GM23338 (cell line): ENCODE data around the gene PLA2G4B. TPM values are rescaled to one million over a fixed set of nuclear protein-coding genes. Genes with fewer than 3 reads are reported as not detected.

Experiments
- ATAC-seq: fragments of 200-7000 bp; cut with Tn5 transposase; 3 replicates; pipeline ENCODE4 v1.9.1; 2020
- DNase-seq: peaks from one replicate; pipeline ENCODE4 v3.0.0-alpha.2; 2015; ENCODE audit warnings: low spot score
- H2AFZ ChIP-seq: fragments of 200-600 bp; sonication (generic); 2 replicates; pipeline ENCODE4 v1.8.0; 2016; ENCODE audit warnings: antibody characterized with exemption, mild to moderate bottlenecking, moderate library complexity
- H3F3A ChIP-seq: fragments of 200-600 bp; sonication (generic); replicated peaks from 2 replicates; pipeline ENCODE4 v1.8.0; 2017; ENCODE audit warnings: antibody characterized with exemption, mixed run types, low read depth
- H3K27ac ChIP-seq: fragments of 200-600 bp; sonication (generic); 2 replicates; pipeline ENCODE4 v1.6.1; 2016; ENCODE audit warnings: low read depth
- H3K27me3 ChIP-seq: fragments of 200-600 bp; sonication (generic); 2 replicates; pipeline ENCODE4 v1.8.0; 2016; ENCODE audit warnings: mild to moderate bottlenecking, mixed run types, moderate library complexity; ENCODE audit not compliant: insufficient read depth
- H3K36me3 ChIP-seq: fragments of 200-600 bp; sonication (generic); 2 replicates; pipeline ENCODE4 v1.8.0; 2016; ENCODE audit warnings: mild to moderate bottlenecking; ENCODE audit not compliant: insufficient read depth
- H3K4me1 ChIP-seq: fragments of 200-600 bp; sonication (generic); 2 replicates; pipeline ENCODE4 v1.8.0; 2016; ENCODE audit warnings: mild to moderate bottlenecking, moderate library complexity; ENCODE audit not compliant: insufficient read depth
- H3K4me2 ChIP-seq: fragments of 200-600 bp; sonication (generic); 2 replicates; pipeline ENCODE4 v1.7.1; 2017; ENCODE audit warnings: mixed run types
- H3K4me3 ChIP-seq: fragments of 200-600 bp; sonication (generic); 2 replicates; pipeline ENCODE4 v1.6.1; 2016; ENCODE audit warnings: mixed run types
- H3K79me2 ChIP-seq: fragments of 200-600 bp; sonication (generic); replicated peaks from 2 replicates; pipeline ENCODE4 v1.8.0; 2017; ENCODE audit warnings: mild to moderate bottlenecking; ENCODE audit not compliant: insufficient read depth
- H3K9me2 ChIP-seq: fragments of 200-600 bp; sonication (generic); 2 replicates; pipeline ENCODE4 v1.8.0; 2017; ENCODE audit not compliant: insufficient read depth
- H4K20me1 ChIP-seq: fragments of 200-600 bp; sonication (generic); replicated peaks from 2 replicates; pipeline ENCODE4 v1.8.0; 2017; ENCODE audit warnings: mild to moderate bottlenecking; ENCODE audit not compliant: insufficient read depth
- H3K27ac Mint-ChIP-seq: 2 replicates; pipeline ENCODE4 v1.8.0; 2020; ENCODE audit warnings: inconsistent platforms, mild to moderate bottlenecking, moderate library complexity, mixed read lengths
- H3K27me3 Mint-ChIP-seq: 3 replicates; pipeline ENCODE4 v1.8.0; 2022; ENCODE audit warnings: low read depth, mild to moderate bottlenecking, moderate library complexity, mixed read lengths, inconsistent platforms; ENCODE audit not compliant: insufficient read depth, poor library complexity
- H3K36me3 Mint-ChIP-seq: 3 replicates; pipeline ENCODE4 v1.8.0; 2021; ENCODE audit warnings: low read depth, mild to moderate bottlenecking, inconsistent platforms, moderate library complexity, mixed read lengths
- H3K4me1 Mint-ChIP-seq: 3 replicates; pipeline ENCODE4 v1.8.0; 2020; ENCODE audit warnings: mild to moderate bottlenecking, inconsistent platforms, mixed read lengths
- H3K4me3 Mint-ChIP-seq: 3 replicates; pipeline ENCODE4 v1.8.0; 2021; ENCODE audit warnings: moderate library complexity, mild to moderate bottlenecking, inconsistent platforms, mixed read lengths
- H3K9me3 Mint-ChIP-seq: 3 replicates; pipeline ENCODE4 v1.8.0; 2020; ENCODE audit warnings: moderate library complexity, mild to moderate bottlenecking, inconsistent platforms, mixed read lengths
- CTCF ChIP-seq, 2 experiments: fragments of 200-600 bp in 1 of 2; sonication (generic) in 1 of 2; conservative IDR thresholded peaks; 2 replicates each; pipeline versions ENCODE4 v1.5.1 to v1.6.1; 2016 to 2017; ENCODE audit warnings: antibody characterized with exemption in 2 of 2, low read depth in 2 of 2, mild to moderate bottlenecking in 2 of 2, moderate library complexity in 1 of 2
- ETS1 ChIP-seq: IDR thresholded peaks from 2 replicates; pipeline ENCODE4 v1.6.1; 2016; ENCODE audit warnings: antibody characterized with exemption
- EZH2 ChIP-seq: fragments of 200-600 bp; sonication (generic); IDR thresholded peaks from one replicate; pipeline ENCODE4 v1.8.0; 2017; ENCODE audit warnings: antibody characterized with exemption, mild to moderate bottlenecking, low read depth; ENCODE audit not compliant: unreplicated experiment
- EZH2phosphoT487 ChIP-seq: fragments of 200-600 bp; sonication (generic); IDR thresholded peaks from one replicate; pipeline ENCODE4 v1.8.1; 2018; ENCODE audit warnings: antibody characterized with exemption; ENCODE audit not compliant: unreplicated experiment
- NANOG ChIP-seq: IDR thresholded peaks from 2 replicates; pipeline ENCODE4 v1.6.1; 2016; ENCODE audit warnings: antibody characterized with exemption, borderline replicate concordance
- POLR2AphosphoS5 ChIP-seq: IDR thresholded peaks from 2 replicates; pipeline ENCODE4 v1.6.1; 2016; ENCODE audit warnings: antibody characterized with exemption, low read depth
- STAT1 ChIP-seq: IDR thresholded peaks from one replicate; pipeline ENCODE4 v1.6.1; 2016; ENCODE audit warnings: antibody characterized with exemption; ENCODE audit not compliant: unreplicated experiment
- polyA plus RNA-seq: library from polyadenylated mRNA; unstranded; fragments of >200 nt; fragmentation: Nextera tagmentation; extraction: Ambion mirVana; gene quantifications from 2 replicates; pipeline ENCODE4 v1.2.1, GENCODE V29; 2016
- total RNA-seq: library from RNA; depleted of rRNA; stranded (reverse); fragments of >200 nt; shearing (Covaris generic); gene quantifications from 2 replicates; pipeline ENCODE4 v1.2.3, GENCODE V29; 2014

PLA2G4B gene
- total and polyA plus RNA-seq, 2 experiments from 2014 or later = 4.4 to 9.6 TPM

GRCh38 chr15:41895491-41895890 is 56.8 kb downstream of the PLA2G4B start:
- H3K4me1 ChIP-seq = no peaks in the 10 kb centered on the region
- H3K27me3 Mint-ChIP-seq = peaks cover 12% of the 10 kb centered on the region
- H2AFZ ChIP-seq = no peak overlapping the region
- ATAC-seq = no peak
- no peak for TF ChIP-seq STAT1
- no peak for TF ChIP-seq EZH2phosphoT487
- TF ChIP-seq CTCF (conservative IDR thresholded peaks at IDR 0.05; ENCODE audit: low read depth in 2 of 2) = no peak
- no peaks in the 10 kb centered on the region for H3K9me2 ChIP-seq
- no peak overlapping the region for H3K4me3 ChIP-seq
- H3K4me2 ChIP-seq = no peak overlapping the region
- H3K4me1 Mint-ChIP-seq = no peaks in the 10 kb centered on the region; the same call in 1 of the 3 replicates
- no peaks in the 10 kb centered on the region for H3F3A ChIP-seq
- no peak for DNase-seq
- peaks cover 12% of the 10 kb centered on the region; the same call in 2 of the 3 replicates for H3K36me3 Mint-ChIP-seq
- no peak overlapping the region for H3K27ac Mint-ChIP-seq
- H3K4me3 Mint-ChIP-seq = no peak overlapping the region
- H3K27ac ChIP-seq = no peak overlapping the region
- H3K27me3 ChIP-seq = no peaks in the 10 kb centered on the region
- no peaks in the 10 kb centered on the region for H3K79me2 ChIP-seq
- H3K9me3 Mint-ChIP-seq = no peaks in the 10 kb centered on the region
- H3K36me3 ChIP-seq = peaks cover 3% of the 10 kb centered on the region; the same call in 1 of the 2 replicates
- H4K20me1 ChIP-seq = no peaks in the 10 kb centered on the region; the same call in 1 of the 2 replicates

GRCh38 chr15:41895957-41896356 is 57.3 kb downstream of the PLA2G4B start:
- Histone ChIP-seq H3K36me3 (peaks cover 3% of the 10 kb centered on the region; the same call in 1 of the 2 replicates), H4K20me1 (no peaks in the 10 kb centered on the region; the same call in 1 of the 2 replicates), H3K27ac (no peak overlapping the region), H3K27me3 (no peaks in the 10 kb centered on the region), H3K4me1 (no peaks in the 10 kb centered on the region), H3K79me2 (no peaks in the 10 kb centered on the region), H3K9me2 (no peaks in the 10 kb centered on the region), H3K4me2 (no peak overlapping the region), H2AFZ (no peak overlapping the region), H3F3A (no peaks in the 10 kb centered on the region), H3K4me3 (no peak overlapping the region)
- Mint-ChIP-seq H3K27me3 (peaks cover 13% of the 10 kb centered on the region), H3K4me3 (no peak overlapping the region), H3K4me1 (no peaks in the 10 kb centered on the region; the same call in 1 of the 3 replicates), H3K36me3 (peaks cover 16% of the 10 kb centered on the region), H3K27ac (no peak overlapping the region), H3K9me3 (no peaks in the 10 kb centered on the region)
- ATAC-seq (no peak), DNase-seq (no peak)
- no peak for TF ChIP-seq POLR2AphosphoS5
- no peak for TF ChIP-seq ETS1

GRCh38 chr15:41896566-41896965 is 57.9 kb downstream of the PLA2G4B start:
- no peak overlapping the region for H3K27ac Mint-ChIP-seq
- Histone ChIP-seq H3F3A (no peaks in the 10 kb centered on the region), H2AFZ (no peak overlapping the region), H3K27me3 (no peaks in the 10 kb centered on the region), H3K9me2 (no peaks in the 10 kb centered on the region), H3K79me2 (no peaks in the 10 kb centered on the region), H4K20me1 (no peaks in the 10 kb centered on the region; the same call in 1 of the 2 replicates), H3K4me3 (no peak overlapping the region), H3K36me3 (peaks cover 3% of the 10 kb centered on the region; the same call in 1 of the 2 replicates), H3K4me2 (no peak overlapping the region), H3K27ac (no peak overlapping the region), H3K4me1 (no peaks in the 10 kb centered on the region)
- peaks cover 14% of the 10 kb centered on the region for H3K27me3 Mint-ChIP-seq
- TF ChIP-seq CTCF (conservative IDR thresholded peaks at IDR 0.05; ENCODE audit: low read depth in 2 of 2) = no peak
- TF ChIP-seq ETS1 = no peak
- TF ChIP-seq NANOG = no peak
- no peak for TF ChIP-seq EZH2phosphoT487
- no peak for TF ChIP-seq POLR2AphosphoS5
- TF ChIP-seq EZH2 = no peak
- peaks cover 22% of the 10 kb centered on the region for H3K36me3 Mint-ChIP-seq
- H3K4me3 Mint-ChIP-seq = no peak overlapping the region
- ATAC-seq = no peak
- DNase-seq = no peak
- H3K4me1 Mint-ChIP-seq = no peaks in the 10 kb centered on the region; the same call in 1 of the 3 replicates
- no peaks in the 10 kb centered on the region for H3K9me3 Mint-ChIP-seq
